ENCODE results near the gene LRRC66.

GRCh38 chr4:52032005-52032404 lies 11.8 kb upstream of the LRRC66 start:
- TF ChIP-seq SRF (IDR thresholded peaks at IDR 0.05; ENCODE audit: low read depth, low read length) (no peak), POLR2AphosphoS5 (IDR thresholded peaks at IDR 0.05; ENCODE audit: low read depth, low read length) (no peak), POLR2A (IDR thresholded peaks at IDR 0.05; ENCODE audit: control extremely low read depth in 1 of 2, low read depth in 2 of 2, low read length in 2 of 2) (no peak), CTCF (IDR thresholded peaks at IDR 0.05; ENCODE audit: control extremely low read depth in 1 of 3, insufficient read depth in 1 of 3, low read depth in 1 of 3, low read length in 3 of 3) (no peak), SIN3A (conservative IDR thresholded peaks at IDR 0.05 in 1 of 2, IDR thresholded peaks at IDR 0.05 in 1 of 2; ENCODE audit: low read depth in 1 of 2, low read length in 2 of 2) (no peak), JUND (IDR thresholded peaks at IDR 0.05; ENCODE audit: low read length) (no peak), EP300 (IDR thresholded peaks at IDR 0.05; ENCODE audit: borderline replicate concordance in 1 of 2, low read depth in 2 of 2, low read length in 2 of 2) (no peak), CREB1 (IDR thresholded peaks at IDR 0.05) (no peak), CHD2 (IDR thresholded peaks at IDR 0.05; ENCODE audit: low read length) (no peak), ATF3 (IDR thresholded peaks at IDR 0.05; ENCODE audit: insufficient read depth, low read depth, low read length) (no peak), FOSL1 (IDR thresholded peaks at IDR 0.05; ENCODE audit: insufficient read depth, low read depth, low read length) (no peak)
